Cardiac atrium fibroblast (primary cell): ENCODE data around the gene LRBA. TPM values are rescaled to one million over a fixed set of nuclear protein-coding genes. Genes with fewer than 3 reads are reported as not detected.

Experiments used
- total RNA-seq: library from RNA; depleted of rRNA; stranded (reverse); fragments of >200 nt; gene quantifications from 2 replicates; pipeline ENCODE4 v1.2.3, GENCODE V29; 2015

Gene LRBA
- total RNA-seq = 12.3 and 12.8 TPM in 2 replicates

GRCh38 chr4:151014521-151015458, at the start of gene LRBA:
TSS of gene LRBA (minus strand) at chr4:151015284. CDS start at chr4:151014642, 642 bp downstream.

GRCh38 chr4:150582146-150582872, 432.8 kb downstream of the LRBA start, which contains the start of gene MAB21L2:
TSS of gene MAB21L2 (plus strand) at chr4:150582151. CDS start at chr4:150583030, 879 bp downstream.

Other genes with a start within 250 kb of the LRBA start
- gene RPS3A, start 84.3 kb upstream of the LRBA start, total RNA-seq = 2,790 and 3,613 TPM in 2 replicates